ENCODE results near the gene TEN1.

The TEN1 gene

GRCh38 chr17:76025294-76025693, 46.3 kb downstream of the TEN1 start:
- Histone ChIP-seq H2BK120ac (ENCODE audit: low read depth, low read length) (no peak overlapping the region), H3K36me3 (replicated peaks in 1 of 2; ENCODE audit: control insufficient read depth in 2 of 2, insufficient read depth in 2 of 2, low read length in 2 of 2) (no peaks in the 10 kb centered on the region), H2AFZ (ENCODE audit: low read length) (no peak overlapping the region), H3K4me2 (ENCODE audit: insufficient read depth, low read length, poor library complexity, severe bottlenecking) (no peak overlapping the region), H4K91ac (ENCODE audit: low read depth, low read length, poor library complexity) (no peak overlapping the region), H2AK5ac (ENCODE audit: low read depth, low read length) (peak overlapping the region; percentile 32), H2BK12ac (ENCODE audit: low read length) (no peak overlapping the region), H3K18ac (ENCODE audit: low read length) (no peak overlapping the region), H3K79me1 (ENCODE audit: low read depth, low read length) (no peaks in the 10 kb centered on the region), H3K27me3 (ENCODE audit: control insufficient read depth in 3 of 3, insufficient read depth in 3 of 3, low read depth in 1 of 3, low read length in 3 of 3) (peaks cover 0 to 33% (median 0%) of the 10 kb centered on the region in 3 experiments), H2BK15ac (ENCODE audit: low read length) (no peak overlapping the region), H3K14ac (ENCODE audit: low read length) (no peak overlapping the region), H3K23ac (ENCODE audit: low read depth, low read length, poor library complexity) (no peak overlapping the region), H3K4me3 (ENCODE audit: low read length in 2 of 2) (no peak overlapping the region), H2BK5ac (ENCODE audit: low read length) (no peak overlapping the region), H3K9me3 (replicated peaks in 1 of 2; ENCODE audit: control insufficient read depth in 2 of 2, insufficient read depth in 1 of 2, low read depth in 1 of 2, low read length in 2 of 2) (no peaks in the 10 kb centered on the region), H3K4ac (ENCODE audit: low read length) (no peak overlapping the region), H3K4me1 (ENCODE audit: control insufficient read depth in 2 of 2, insufficient read depth in 1 of 2, low read depth in 1 of 2, low read length in 2 of 2) (peaks cover 3 to 8% of the 10 kb centered on the region in 2 donors), H3K27ac (replicated peaks; ENCODE audit: low read length) (no peak overlapping the region), H3K9ac (ENCODE audit: low read depth, low read length, poor library complexity) (no peak overlapping the region), H4K8ac (ENCODE audit: low read depth, low read length) (no peak overlapping the region)
- DNase-seq (ENCODE audit: low spot score) = no peak
- no CpG with 5 or more reads among the region's 12 CpGs for WGBS, 2 donors (ENCODE audit: extremely low coverage in 2 of 2, insufficient read length in 2 of 2, insufficient replicate concordance in 1 of 2)

DNA sequence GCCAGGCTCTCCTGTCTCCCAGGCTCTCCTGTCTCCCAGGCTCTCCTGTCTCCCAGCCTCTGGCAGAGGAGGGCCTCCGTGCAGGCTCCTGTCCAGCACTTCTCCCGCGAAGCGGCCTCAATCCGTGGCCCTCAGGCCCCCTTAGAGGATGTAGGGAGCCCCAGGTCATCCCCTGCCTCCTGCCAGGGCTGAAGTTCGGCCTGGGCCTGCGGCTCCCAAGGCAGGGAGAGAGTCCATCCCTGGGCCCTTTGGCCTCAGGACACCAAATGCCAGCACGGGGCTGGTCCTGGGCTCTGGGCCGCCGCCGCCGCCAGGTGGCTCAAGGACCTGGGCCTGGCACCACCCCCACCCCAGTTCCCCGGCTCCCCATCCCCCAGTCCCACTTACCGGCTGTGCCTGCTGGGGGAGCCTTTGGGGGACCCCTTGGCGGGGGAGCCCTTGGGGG, 47.7 kb downstream of the TEN1 start:
- Histone ChIP-seq H3K27ac (replicated peaks; ENCODE audit: low read length) (no peak overlapping the region), H3K4ac (ENCODE audit: low read length) (no peak overlapping the region), H2BK5ac (ENCODE audit: low read length) (no peak overlapping the region), H3K36me3 (replicated peaks in 1 of 2; ENCODE audit: control insufficient read depth in 2 of 2, insufficient read depth in 2 of 2, low read length in 2 of 2) (no peaks in the 10 kb centered on the region), H3K9ac (ENCODE audit: low read depth, low read length, poor library complexity) (no peak overlapping the region), H3K27me3 (ENCODE audit: control insufficient read depth in 3 of 3, insufficient read depth in 3 of 3, low read depth in 1 of 3, low read length in 3 of 3) (peaks cover 0 to 32% (median 0%) of the 10 kb centered on the region in 3 experiments), H3K9me3 (replicated peaks in 1 of 2; ENCODE audit: control insufficient read depth in 2 of 2, insufficient read depth in 1 of 2, low read depth in 1 of 2, low read length in 2 of 2) (no peaks in the 10 kb centered on the region), H3K79me1 (ENCODE audit: low read depth, low read length) (no peaks in the 10 kb centered on the region), H4K8ac (ENCODE audit: low read depth, low read length) (no peak overlapping the region), H2AK5ac (ENCODE audit: low read depth, low read length) (peak overlapping the region; percentile 90), H2BK12ac (ENCODE audit: low read length) (no peak overlapping the region), H2AFZ (ENCODE audit: low read length) (no peak overlapping the region), H4K91ac (ENCODE audit: low read depth, low read length, poor library complexity) (no peak overlapping the region), H2BK15ac (ENCODE audit: low read length) (no peak overlapping the region), H3K23ac (ENCODE audit: low read depth, low read length, poor library complexity) (no peak overlapping the region), H3K4me3 (ENCODE audit: low read length in 2 of 2) (no peak overlapping the region), H3K4me2 (ENCODE audit: insufficient read depth, low read length, poor library complexity, severe bottlenecking) (no peak overlapping the region), H3K14ac (ENCODE audit: low read length) (no peak overlapping the region), H3K4me1 (ENCODE audit: control insufficient read depth in 2 of 2, insufficient read depth in 1 of 2, low read depth in 1 of 2, low read length in 2 of 2) (peaks cover 3 to 8% of the 10 kb centered on the region in 2 donors), H3K18ac (ENCODE audit: low read length) (no peak overlapping the region), H2BK120ac (ENCODE audit: low read depth, low read length) (no peak overlapping the region)
- no CpG with 5 or more reads among the region's 15 CpGs for WGBS, 2 donors (ENCODE audit: extremely low coverage in 2 of 2, insufficient read length in 2 of 2, insufficient replicate concordance in 1 of 2)
- no peak for DNase-seq (ENCODE audit: low spot score)

- H3K9ac ChIP-seq (ENCODE audit: low read depth, low read length, poor library complexity) = no peak within 1 kb of the TSS
Observed at GRCh38 chr17:76027159-76027839, 48.3 kb downstream of the TEN1 start, which contains the start of gene EVPL. EVPL (minus strand) TSS chr17:76027306; CDS start chr17:76027198, 108 bp downstream.

DNA sequence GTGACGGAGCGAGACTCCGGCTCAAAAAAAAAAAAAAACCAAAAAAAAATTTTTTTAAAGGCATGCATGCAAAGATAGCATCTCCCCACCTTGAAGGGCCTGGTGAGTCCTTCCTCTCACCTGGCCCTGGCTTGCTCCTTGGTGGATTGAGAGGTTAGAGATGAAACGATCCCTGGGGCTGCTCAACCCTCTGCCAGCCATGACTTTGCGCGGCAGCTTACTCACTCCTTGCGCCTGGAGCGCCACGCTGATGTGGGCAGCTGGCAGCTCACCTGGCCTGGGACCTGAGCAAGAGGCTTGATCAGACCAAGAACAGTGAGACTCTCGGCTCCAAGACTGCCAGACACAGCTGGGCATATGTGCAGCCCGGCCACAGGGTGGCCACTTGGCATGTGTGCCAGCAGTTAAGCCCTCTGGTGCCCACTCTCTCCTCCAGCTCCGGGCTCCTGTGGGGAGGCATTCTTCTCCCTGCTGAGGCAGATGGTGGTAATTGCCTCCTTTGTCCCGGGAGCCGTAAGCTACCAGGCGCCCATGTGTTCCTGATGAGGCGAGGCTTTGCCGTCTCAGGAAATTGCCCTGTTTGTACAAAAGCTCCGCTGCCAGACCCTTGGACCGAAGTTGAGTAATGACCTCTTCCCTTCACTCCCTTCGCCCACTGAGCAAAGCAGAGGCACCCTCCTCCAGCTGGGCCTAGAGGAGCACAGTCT, 53.2 kb downstream of the TEN1 start:
- peak overlapping the region; percentile 12 for H4K91ac ChIP-seq (ENCODE audit: low read depth, low read length, poor library complexity)
- no peak overlapping the region for H2AFZ ChIP-seq (ENCODE audit: low read length)
- peaks cover 0 to 8% of the 10 kb centered on the region in 2 donors for H3K36me3 ChIP-seq (replicated peaks in 1 of 2; ENCODE audit: control insufficient read depth in 2 of 2, insufficient read depth in 2 of 2, low read length in 2 of 2)
- H3K4me3 ChIP-seq (ENCODE audit: low read length in 2 of 2) = no peak overlapping the region
- no peak overlapping the region for H3K9ac ChIP-seq (ENCODE audit: low read depth, low read length, poor library complexity)
- H3K27ac ChIP-seq (replicated peaks; ENCODE audit: low read length) = no peak overlapping the region
- peak overlapping the region; percentile 64 for H3K18ac ChIP-seq (ENCODE audit: low read length)
- H4K8ac ChIP-seq (ENCODE audit: low read depth, low read length) = no peak overlapping the region
- H2BK120ac ChIP-seq (ENCODE audit: low read depth, low read length) = no peak overlapping the region
- no peak overlapping the region for H2BK15ac ChIP-seq (ENCODE audit: low read length)
- no peak overlapping the region for H3K4me2 ChIP-seq (ENCODE audit: insufficient read depth, low read length, poor library complexity, severe bottlenecking)
- no peak overlapping the region for H2BK5ac ChIP-seq (ENCODE audit: low read length)
- DNase-seq (ENCODE audit: low spot score) = no peak
- H3K14ac ChIP-seq (ENCODE audit: low read length) = peak overlapping the region; percentile 63
- peaks cover 8 to 11% of the 10 kb centered on the region in 2 donors for H3K4me1 ChIP-seq (ENCODE audit: control insufficient read depth in 2 of 2, insufficient read depth in 1 of 2, low read depth in 1 of 2, low read length in 2 of 2)
- no peaks in the 10 kb centered on the region for H3K79me1 ChIP-seq (ENCODE audit: low read depth, low read length)
- peaks cover 0 to 8% (median 0%) of the 10 kb centered on the region in 3 experiments for H3K27me3 ChIP-seq (ENCODE audit: control insufficient read depth in 3 of 3, insufficient read depth in 3 of 3, low read depth in 1 of 3, low read length in 3 of 3)
- peaks cover 0 to 19% of the 10 kb centered on the region in 2 donors for H3K9me3 ChIP-seq (replicated peaks in 1 of 2; ENCODE audit: control insufficient read depth in 2 of 2, insufficient read depth in 1 of 2, low read depth in 1 of 2, low read length in 2 of 2)
- peak overlapping the region; percentile 43 for H3K23ac ChIP-seq (ENCODE audit: low read depth, low read length, poor library complexity)
- WGBS, 2 donors (ENCODE audit: extremely low coverage in 2 of 2, insufficient read length in 2 of 2, insufficient replicate concordance in 1 of 2) = no CpG with 5 or more reads among the region's 20 CpGs
- H2AK5ac ChIP-seq (ENCODE audit: low read depth, low read length) = peak overlapping the region; percentile 63
- no peak overlapping the region for H3K4ac ChIP-seq (ENCODE audit: low read length)
- H2BK12ac ChIP-seq (ENCODE audit: low read length) = peak overlapping the region; percentile 41

More at GRCh38 chr17:76027159-76027839, 48.3 kb downstream of the TEN1 start, which contains the start of gene EVPL:
- H2AFZ ChIP-seq (ENCODE audit: low read length) = no peak within 1 kb of the TSS
- H2AK5ac ChIP-seq (ENCODE audit: low read depth, low read length) = peak within 1 kb of the TSS; percentile 90
- H3K4me3 ChIP-seq (ENCODE audit: low read length in 2 of 2) = no peak within 1 kb of the TSS
- no peak within 1 kb of the TSS for H3K4ac ChIP-seq (ENCODE audit: low read length)
- peak within 1 kb of the TSS; percentile 8 for H3K14ac ChIP-seq (ENCODE audit: low read length)
- peaks cover 3 to 8% of the 10 kb centered on the region in 2 donors for H3K4me1 ChIP-seq (ENCODE audit: control insufficient read depth in 2 of 2, insufficient read depth in 1 of 2, low read depth in 1 of 2, low read length in 2 of 2)
- H3K9me3 ChIP-seq (replicated peaks in 1 of 2; ENCODE audit: control insufficient read depth in 2 of 2, insufficient read depth in 1 of 2, low read depth in 1 of 2, low read length in 2 of 2) = peaks cover 0 to 4% of the 10 kb centered on the region in 2 donors
- no peak within 1 kb of the TSS for H3K18ac ChIP-seq (ENCODE audit: low read length)
- no peaks in the 10 kb centered on the region for H3K79me1 ChIP-seq (ENCODE audit: low read depth, low read length)
- no peak within 1 kb of the TSS for H3K27ac ChIP-seq (replicated peaks; ENCODE audit: low read length)
- H2BK15ac ChIP-seq (ENCODE audit: low read length) = no peak within 1 kb of the TSS
- peak within 1 kb of the TSS; percentile 47 for H2BK120ac ChIP-seq (ENCODE audit: low read depth, low read length)
- H4K8ac ChIP-seq (ENCODE audit: low read depth, low read length) = no peak within 1 kb of the TSS
- no peak for DNase-seq (ENCODE audit: low spot score)
- no peak within 1 kb of the TSS for H3K4me2 ChIP-seq (ENCODE audit: insufficient read depth, low read length, poor library complexity, severe bottlenecking)
- WGBS, 2 donors (ENCODE audit: extremely low coverage in 2 of 2, insufficient read length in 2 of 2, insufficient replicate concordance in 1 of 2) = no CpG with 5 or more reads among the region's 24 CpGs
- H3K36me3 ChIP-seq (replicated peaks in 1 of 2; ENCODE audit: control insufficient read depth in 2 of 2, insufficient read depth in 2 of 2, low read length in 2 of 2) = no peaks in the 10 kb centered on the region
- peak within 1 kb of the TSS; percentile 10 for H2BK12ac ChIP-seq (ENCODE audit: low read length)
- no peak within 1 kb of the TSS for H4K91ac ChIP-seq (ENCODE audit: low read depth, low read length, poor library complexity)
- H3K27me3 ChIP-seq (ENCODE audit: control insufficient read depth in 3 of 3, insufficient read depth in 3 of 3, low read depth in 1 of 3, low read length in 3 of 3) = peaks cover 0 to 31% (median 0%) of the 10 kb centered on the region in 3 experiments
- H3K23ac ChIP-seq (ENCODE audit: low read depth, low read length, poor library complexity) = no peak within 1 kb of the TSS
- no peak within 1 kb of the TSS for H2BK5ac ChIP-seq (ENCODE audit: low read length)
